GM18499 (cell line): ENCODE measurements around the gene FCGR3B.
"Not testable (repeated sequence)": the region's sequence is repeated elsewhere in the genome, so short reads cannot be mapped to it uniquely, and the experiment has no call there.

Experiments used
- ATAC-seq: cut with Tn5 transposase; IDR thresholded peaks from one replicate; pipeline ENCODE4 v1.9.1; 2021; ENCODE audit warnings: moderate number of reproducible peaks; ENCODE audit not compliant: insufficient read depth, unreplicated experiment

The FCGR3B gene

DNA sequence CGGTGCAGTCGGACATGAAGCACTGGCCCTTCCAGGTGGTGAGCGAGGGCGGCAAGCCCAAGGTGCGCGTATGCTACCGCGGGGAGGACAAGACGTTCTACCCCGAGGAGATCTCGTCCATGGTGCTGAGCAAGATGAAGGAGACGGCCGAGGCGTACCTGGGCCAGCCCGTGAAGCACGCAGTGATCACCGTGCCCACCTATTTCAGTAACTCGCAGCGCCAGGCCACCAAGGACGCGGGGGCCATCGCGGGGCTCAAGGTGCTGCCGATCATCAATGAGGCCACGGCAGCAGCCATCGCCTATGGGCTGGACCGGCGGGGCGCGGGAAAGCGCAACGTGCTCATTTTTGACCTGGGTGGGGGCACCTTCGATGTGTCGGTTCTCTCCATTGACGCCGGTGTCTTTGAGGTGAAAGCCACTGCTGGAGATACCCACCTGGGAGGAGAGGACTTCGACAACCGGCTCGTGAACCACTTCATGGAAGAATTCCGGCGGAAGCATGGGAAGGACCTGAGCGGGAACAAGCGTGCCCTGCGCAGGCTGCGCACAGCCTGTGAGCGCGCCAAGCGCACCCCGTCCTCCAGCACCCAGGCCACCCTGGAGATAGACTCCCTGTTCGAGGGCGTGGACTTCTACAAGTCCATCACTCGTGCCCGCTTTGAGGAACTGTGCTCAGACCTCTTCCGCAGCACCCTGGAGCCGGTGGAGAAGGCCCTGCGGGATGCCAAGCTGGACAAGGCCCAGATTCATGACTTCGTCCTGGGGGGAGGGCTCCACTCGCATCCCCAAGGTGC lies 24.2 kb downstream of the FCGR3B start:
- ATAC-seq, result not testable (repeated sequence)

DNA sequence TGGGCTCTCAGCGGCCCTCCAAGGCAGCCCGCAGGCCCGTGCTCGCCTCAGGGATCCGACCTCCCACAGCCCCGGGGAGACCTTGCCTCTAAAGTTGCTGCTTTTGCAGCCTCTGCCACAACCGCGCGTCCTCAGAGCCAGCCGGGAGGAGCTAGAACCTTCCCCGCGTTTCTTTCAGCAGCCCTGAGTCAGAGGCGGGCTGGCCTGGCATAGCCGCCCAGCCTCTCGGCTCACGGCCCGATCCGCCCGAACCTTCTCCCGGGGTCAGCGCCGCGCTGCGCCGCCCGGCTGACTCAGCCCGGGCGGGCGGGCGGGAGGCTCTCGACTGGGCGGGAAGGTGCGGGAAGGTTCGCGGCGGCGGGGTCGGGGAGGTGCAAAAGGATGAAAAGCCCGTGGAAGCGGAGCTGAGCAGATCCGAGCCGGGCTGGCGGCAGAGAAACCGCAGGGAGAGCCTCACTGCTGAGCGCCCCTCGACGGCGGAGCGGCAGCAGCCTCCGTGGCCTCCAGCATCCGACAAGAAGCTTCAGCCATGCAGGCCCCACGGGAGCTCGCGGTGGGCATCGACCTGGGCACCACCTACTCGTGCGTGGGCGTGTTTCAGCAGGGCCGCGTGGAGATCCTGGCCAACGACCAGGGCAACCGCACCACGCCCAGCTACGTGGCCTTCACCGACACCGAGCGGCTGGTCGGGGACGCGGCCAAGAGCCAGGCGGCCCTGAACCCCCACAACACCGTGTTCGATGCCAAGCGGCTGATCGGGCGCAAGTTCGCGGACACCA lies 25.0 kb downstream of the FCGR3B start:
- ATAC-seq, result not testable (repeated sequence)

DNA sequence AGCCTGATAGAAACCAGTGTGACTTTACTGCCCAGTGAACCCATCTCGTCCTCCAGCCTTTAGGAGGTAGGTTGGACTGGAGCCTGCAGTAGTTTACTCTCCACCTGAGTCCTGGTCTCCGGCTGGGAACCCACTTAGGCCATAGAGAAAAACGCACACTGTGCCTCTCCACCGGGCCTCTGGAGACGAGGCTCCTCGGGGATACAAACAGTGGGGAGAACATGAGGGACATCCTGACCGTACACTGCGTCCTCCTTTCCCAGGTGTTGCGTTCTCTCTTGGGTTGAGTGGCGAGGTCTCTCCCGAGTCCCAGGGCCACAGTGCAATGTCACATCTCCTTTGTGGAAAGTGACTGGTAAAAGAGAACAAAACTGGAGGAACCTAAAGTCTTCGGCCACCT lies 26.0 kb downstream of the FCGR3B start:
- not testable (repeated sequence) for ATAC-seq

- ATAC-seq, result not testable (repeated sequence)
These were observed 33.9 kb downstream of the FCGR3B start for GRCh38 chr1:161597077-161597476.

DNA sequence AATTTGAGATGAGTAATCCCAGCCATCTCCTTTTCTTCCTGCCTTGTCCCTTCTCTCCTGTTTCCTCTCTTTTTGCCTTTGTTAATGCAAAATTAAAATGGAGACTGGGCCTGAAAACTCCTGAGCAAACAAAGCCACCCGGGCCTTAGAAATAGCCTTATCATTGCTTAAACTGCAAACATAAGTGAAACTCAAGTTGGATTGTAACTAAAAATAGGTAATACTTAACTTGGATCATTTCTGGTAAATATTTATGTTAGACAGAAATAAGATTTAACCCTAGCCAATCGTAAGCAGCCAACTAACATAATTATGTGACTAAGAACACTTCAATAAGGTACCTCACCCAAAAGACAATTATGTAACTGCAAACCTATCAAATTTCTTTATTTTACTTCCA lies 35.4 kb downstream of the FCGR3B start:
- not testable (repeated sequence) for ATAC-seq

- not testable (repeated sequence) for ATAC-seq
These were observed 35.8 kb downstream of the FCGR3B start for GRCh38 chr1:161595173-161595572.

- not testable (repeated sequence) for ATAC-seq
These were observed 36.5 kb downstream of the FCGR3B start for GRCh38 chr1:161594269-161594984.

GRCh38 chr1:161593092-161593755 lies 37.8 kb downstream of the FCGR3B start:
- not testable (repeated sequence) for ATAC-seq

GRCh38 chr1:161592586-161592985 lies 38.4 kb downstream of the FCGR3B start:
- ATAC-seq, result not testable (repeated sequence)

DNA sequence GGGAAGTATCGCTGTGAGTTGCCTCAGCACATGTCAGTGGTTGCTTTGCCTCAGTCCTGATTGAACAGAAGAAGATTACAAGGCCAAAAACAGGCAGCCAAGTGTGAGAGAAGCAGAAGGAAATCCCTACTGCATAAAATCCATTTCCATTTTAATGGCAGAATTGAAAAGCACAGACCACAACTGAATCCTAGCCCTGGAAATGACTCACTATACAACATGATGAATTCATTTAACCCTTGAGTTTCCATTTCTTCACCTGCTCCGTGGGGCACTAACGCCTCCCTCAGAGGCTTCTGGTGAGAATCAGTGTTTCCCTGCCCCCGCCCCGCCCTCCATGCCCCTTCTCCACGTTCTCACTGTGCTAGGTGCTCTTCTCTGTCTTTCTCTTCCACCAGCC lies 41.1 kb downstream of the FCGR3B start:
- ATAC-seq, result not testable (repeated sequence)

DNA sequence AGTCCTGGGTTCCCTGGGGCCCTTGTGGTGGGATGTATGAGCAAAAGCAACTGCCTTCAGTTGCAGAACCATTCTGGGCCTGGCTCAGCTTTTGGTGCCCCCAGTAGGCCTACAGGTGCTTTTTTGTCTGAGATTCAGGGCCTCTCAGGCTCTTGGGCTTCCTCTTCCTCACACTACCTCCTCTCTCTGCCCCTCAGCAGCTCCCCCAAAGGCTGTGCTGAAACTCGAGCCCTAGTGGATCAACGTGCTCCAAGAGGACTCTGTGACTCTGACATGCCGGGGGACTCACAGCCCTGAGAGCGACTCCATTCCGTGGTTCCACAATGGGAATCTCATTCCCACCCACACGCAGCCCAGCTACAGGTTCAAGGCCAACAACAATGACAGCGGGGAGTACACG lies 41.6 kb downstream of the FCGR3B start:
- ATAC-seq, result not testable (repeated sequence)

- ATAC-seq, result not testable (repeated sequence)
These were observed 42.4 kb downstream of the FCGR3B start for GRCh38 chr1:161588596-161588995.

DNA sequence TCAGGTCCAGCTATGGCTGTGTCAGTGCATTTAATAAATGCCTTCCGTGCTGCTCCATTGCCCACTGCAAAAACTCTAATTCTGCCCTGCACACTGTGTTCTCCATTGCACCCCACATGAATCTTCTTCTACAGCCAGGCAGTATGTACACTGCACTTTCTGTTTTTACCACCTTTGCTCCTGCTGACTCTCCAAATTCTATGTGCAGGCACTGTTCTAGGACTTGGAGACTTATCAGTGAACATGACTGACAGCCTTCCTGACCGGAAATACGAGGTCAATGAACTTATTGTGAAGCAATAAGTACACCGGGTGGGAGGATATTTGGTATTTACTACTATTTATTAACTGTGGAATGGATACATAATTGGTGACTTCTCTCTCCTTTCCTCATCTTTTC lies 48.1 kb downstream of the FCGR3B start:
- ATAC-seq, result not testable (repeated sequence)

DNA sequence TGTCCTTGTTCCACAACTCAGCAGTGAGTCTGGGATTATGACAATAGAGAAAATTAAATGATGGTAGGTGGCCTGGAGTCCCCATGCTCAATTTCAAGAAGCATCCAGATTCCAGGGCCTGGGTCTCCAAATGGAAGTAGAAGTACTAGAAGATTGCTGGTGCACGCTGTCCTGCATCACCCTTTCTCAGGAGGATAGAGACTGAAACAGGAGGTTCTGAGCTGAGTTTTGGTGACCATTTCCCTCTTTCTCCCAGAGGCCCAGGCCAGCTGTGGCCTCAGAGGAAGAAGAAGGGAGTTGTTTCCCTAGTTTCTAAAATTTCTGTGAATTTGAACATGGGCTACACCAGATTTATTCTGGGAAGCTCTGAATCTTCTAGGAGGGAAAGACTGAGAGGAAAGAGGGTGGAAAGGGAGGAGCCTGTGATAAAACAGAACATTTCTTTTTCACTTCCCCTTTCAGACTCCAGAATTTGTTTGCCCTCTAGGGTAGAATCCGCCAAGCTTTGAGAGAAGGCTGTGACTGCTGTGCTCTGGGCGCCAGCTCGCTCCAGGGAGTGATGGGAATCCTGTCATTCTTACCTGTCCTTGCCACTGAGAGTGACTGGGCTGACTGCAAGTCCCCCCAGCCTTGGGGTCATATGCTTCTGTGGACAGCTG lies 50.0 kb downstream of the FCGR3B start:
- ATAC-seq, result peak; percentile 50

DNA sequence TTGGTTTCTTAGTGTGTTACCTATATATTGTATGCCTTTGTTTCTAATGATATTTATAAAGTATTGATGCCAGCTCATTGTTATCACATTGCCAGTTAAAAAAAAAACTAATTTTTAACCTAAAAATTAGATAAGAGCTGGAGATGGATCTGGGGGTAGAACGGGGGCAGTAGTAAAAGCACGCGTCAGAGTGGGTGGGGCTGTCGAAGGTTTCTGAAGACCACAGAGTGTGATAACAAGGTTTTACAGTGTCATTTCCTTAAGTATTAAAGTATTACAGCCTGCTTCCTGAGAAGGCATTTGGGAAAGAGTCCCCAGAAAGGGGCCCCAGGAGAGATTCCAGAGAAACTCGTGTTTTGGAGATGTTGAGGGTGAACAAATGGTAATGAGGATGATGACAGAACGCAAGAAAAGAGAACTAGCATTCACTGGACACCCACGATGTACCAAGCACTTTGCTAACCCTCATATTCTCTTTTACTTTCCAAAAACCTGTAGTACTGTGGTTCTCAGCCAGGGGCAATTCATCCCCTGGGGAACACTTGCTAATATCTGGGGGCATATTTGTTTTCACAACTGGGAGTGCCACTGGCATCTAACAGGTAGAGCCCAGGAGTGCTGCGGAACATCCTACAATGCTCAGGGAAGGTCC lies 51.0 kb downstream of the FCGR3B start:
- not testable (repeated sequence) for ATAC-seq

- ATAC-seq, result not testable (repeated sequence)
These were observed 54.3 kb downstream of the FCGR3B start for GRCh38 chr1:161576676-161577075.
